ENCODE measurements around the gene SLC26A5.
"Not testable (repeated sequence)": the region's sequence is repeated elsewhere in the genome, so short reads cannot be mapped to it uniquely, and the experiment has no call there.

SLC26A5 gene

DNA sequence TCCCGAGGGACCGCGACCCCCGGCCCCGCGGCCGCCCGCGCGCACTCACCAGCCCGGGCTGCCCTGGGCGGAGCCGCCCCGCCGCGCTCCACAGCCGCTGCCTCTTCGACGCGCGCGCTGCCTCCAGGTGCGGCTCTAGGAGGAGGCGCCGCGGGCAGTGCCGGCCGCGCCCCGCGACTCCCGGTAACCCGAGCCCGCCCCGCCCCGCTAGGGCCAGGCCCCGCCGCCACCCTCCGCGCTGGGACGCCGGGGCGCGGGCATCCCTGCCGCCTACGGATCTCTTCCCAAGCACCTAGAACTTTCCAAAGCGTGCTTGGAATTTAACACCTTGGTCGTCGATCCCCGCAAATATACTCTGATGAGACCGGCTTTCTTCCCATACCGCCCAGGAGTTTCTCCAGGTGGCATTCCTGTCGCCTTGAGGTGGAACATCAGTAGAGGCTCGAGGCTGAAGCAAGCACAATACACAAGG lies at the start of gene SLC26A5:
Gene SLC26A5 (minus strand): TSS at position 159 of the 472 bp plus-strand sequence. CDS start 24,693 bp downstream, outside the sequence.
- DNase-seq (ENCODE audit: low spot score), result no peak

DNA sequence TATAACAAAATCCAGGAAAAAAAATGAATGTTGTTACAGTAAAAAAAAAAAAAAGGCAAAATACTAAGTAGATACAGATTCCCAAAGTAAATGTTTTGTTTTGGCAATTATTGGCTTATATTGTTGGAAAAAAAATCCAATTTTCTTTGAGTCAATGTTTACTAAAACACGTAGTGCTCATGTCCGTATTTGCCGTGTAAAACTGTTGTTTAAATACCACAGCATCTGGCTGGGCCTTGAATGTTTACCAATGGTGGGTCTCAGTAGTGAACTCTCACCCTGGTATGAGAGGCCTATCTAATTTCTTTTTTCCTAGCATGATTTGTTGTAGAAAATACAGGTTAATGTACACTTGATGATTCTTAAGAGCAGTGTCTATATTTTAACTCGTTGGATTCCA lies 41.4 kb upstream of the SLC26A5 start:
- no peak for DNase-seq (ENCODE audit: low spot score)

GRCh38 chr7:103486873-103487272 lies 40.9 kb upstream of the SLC26A5 start:
- DNase-seq (ENCODE audit: low spot score), result not testable (repeated sequence)

DNA sequence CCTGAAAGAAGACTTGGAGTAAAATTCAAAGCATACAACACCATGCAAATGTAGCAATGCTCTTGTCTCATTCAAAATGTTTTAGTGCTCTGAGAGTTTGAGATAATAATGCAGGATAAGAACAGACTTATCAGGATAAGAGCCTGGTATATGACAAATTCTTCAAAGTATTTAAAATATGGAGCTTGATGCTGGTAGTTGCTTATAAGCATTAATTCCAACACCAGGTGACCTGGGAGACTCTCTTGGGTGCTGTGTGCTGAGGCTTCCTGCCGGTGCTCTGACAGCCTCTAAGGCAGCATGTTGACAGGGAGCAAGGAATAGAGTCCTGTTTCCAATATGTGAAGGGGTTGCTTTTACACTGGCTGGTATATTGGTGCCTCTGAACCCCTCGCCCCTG lies 34.8 kb upstream of the SLC26A5 start:
- DNase-seq (ENCODE audit: low spot score), result no peak

DNA sequence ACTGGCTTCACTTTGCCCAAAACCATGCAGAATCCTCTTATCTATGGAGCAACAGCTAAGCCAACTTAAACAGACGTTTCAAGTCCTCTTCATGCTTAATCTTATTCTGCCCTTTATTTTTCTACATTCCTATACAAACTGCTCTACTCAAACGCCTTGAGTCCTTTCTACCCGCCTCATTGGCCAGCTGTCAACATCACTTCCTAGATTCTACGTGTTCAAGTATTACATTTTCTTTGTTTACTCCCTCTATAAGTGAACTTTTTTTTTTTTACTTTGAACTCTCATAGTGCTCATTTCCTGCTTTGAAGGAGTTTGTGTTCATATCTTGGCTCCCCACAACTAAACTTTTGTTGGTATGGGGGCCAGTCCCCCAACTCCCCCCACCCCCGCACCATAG lies 28.9 kb upstream of the SLC26A5 start:
- DNase-seq (ENCODE audit: low spot score), result no peak

- DNase-seq (ENCODE audit: low spot score), result no peak
Measured at GRCh38 chr7:103469095-103469948, 23.3 kb upstream of the SLC26A5 start.

- no peak for DNase-seq (ENCODE audit: low spot score)
Measured at GRCh38 chr7:103466814-103467213, 20.8 kb upstream of the SLC26A5 start.

DNA sequence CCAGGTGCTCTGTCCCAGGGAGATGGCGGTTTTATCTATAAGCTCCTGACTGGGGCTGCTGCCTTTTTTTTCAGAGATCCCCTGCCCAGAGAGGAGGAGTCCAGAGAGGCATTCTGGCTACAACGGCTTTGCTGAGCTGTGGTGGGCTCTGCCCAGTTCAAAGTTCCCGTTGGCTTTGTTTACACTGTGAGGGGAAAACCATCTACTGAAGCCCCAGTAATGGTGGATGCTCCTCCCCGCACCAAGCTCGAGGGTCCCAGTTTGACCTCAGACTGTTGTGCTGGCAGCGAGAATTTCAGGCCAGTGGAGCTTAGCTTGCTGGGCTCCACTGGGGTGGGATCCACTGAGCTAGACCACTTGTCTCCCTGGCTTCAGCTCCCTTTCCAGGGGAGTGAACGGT lies 16.4 kb upstream of the SLC26A5 start:
- DNase-seq (ENCODE audit: low spot score), result no peak

- DNase-seq (ENCODE audit: low spot score), result peak; percentile 64
Measured at GRCh38 chr7:103447073-103447960, 1.3 kb upstream of the SLC26A5 start.

GRCh38 chr7:103445228-103446048 lies 569 bp downstream of the SLC26A5 start:
- no peak for DNase-seq (ENCODE audit: low spot score)

GRCh38 chr7:103439661-103440060 lies 6.3 kb downstream of the SLC26A5 start:
- DNase-seq (ENCODE audit: low spot score), result no peak

- DNase-seq (ENCODE audit: low spot score), result no peak
Measured at GRCh38 chr7:103437623-103438022, 8.4 kb downstream of the SLC26A5 start.

DNA sequence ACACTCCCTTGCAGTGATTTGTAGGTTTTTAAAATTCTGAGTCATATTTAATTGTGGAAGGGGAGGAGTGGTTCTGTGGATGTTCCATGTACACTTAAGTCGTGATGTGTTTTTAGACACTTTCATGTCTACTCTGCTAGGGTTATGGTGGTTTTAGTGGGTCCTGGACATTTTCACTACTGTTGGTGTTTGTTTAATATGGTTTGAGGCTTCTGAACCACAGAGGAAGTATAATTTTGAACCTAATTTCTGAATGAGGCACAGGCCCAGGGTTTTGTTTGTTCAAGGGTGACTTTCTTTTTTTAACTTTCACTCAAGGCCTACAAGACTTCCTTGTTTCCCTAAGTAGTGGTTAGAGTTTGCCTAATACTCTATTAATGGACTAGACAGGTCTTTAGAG lies 13.3 kb downstream of the SLC26A5 start:
- DNase-seq (ENCODE audit: low spot score), result no peak

DNA sequence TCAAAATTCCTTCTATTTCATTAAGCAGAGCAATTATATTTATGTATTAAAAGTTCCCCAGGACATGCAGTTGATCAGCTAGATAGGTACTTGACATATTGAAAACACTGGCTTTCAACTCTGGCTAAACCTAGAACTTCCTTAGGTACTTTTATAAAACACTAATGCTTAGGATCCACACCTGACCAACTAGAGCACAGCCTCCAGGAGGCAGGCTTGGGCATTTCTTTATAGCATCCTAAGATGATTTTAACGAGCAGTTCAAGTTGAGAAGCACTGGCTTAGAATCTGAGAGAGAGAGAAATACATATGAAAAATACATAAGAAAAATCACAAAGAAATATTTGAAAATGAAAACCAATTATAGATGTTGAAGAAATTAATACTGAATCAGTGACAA lies 20.8 kb downstream of the SLC26A5 start:
- no peak for DNase-seq (ENCODE audit: low spot score)

DNA sequence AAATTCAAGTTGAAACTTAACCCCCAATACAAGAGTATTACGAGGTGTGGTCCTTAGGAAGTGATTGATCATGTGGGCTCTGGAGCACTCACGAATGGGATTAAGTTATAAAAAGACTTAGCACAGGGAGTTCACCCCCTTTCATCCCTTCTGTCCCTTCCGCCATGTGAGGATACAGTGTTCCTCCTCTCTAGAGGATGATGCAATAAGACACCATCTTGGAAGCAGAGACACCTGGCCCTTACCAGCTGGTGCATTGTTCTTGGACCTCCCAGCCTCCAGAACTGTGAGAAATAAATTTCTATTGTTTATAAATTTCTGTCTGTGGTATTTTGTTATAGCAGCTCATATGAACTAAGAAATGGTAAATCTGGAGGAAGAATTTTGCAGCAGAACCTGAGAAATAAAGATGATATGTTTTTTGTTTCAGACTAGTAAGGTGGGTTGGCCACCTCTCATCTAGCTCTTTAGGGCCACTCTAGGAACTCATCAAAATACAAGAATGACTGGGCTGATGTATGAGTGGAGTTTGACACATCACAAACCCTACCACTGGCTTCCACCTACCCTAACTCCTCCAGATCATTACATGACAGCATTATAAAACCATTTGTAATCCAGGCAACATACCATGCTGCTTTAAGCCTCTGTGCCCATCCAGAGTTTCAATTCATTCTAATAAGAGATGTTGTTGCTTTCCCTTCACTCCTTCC lies 22.4 kb downstream of the SLC26A5 start:
- DNase-seq (ENCODE audit: low spot score), result no peak

DNA sequence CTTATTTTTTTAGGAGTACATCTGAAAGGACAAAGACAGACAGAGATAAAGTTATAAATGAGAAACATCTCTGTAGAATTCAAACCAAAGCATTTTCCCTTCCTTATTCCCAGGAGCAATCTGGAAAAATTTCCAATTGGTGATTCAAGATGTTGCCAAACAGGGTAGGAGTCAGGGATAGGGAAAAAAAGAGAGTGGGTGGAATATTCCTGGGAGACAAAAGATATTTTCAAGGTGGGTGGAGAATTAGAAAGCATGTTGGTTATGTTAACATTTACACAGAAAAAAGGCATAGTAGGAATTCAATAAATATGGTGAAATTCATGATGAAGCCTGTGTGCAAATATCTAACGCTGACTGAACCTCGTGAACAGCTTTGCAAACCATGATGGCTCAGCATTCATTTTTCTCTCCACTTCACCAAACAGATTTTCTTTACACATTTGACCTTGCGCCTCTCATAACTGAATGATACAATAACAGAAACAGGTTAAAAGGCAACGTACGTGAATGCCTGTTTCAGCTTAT lies 25.1 kb downstream of the SLC26A5 start:
- DNase-seq (ENCODE audit: low spot score), result no peak

DNA sequence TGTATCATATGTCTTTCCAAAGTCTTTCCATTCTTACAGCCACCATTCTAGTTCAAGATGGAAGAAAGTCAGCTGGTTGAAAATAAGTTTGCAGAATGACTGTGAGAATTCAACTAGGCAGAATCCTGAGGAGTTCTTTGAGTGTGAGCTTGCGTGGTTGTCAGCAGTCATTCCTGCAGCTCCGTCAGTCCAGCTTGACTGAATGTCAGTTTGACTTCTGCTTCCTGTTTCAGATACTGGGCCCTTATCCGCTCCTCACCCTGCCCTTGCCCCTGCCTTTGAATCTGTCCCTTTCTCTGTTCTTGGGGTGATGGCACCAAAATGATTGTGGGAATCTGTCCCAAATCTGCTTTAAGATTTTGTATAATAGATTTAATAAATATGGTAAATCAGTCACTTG lies 27.8 kb downstream of the SLC26A5 start:
- DNase-seq (ENCODE audit: low spot score), result no peak

GRCh38 chr7:103413407-103413806 lies 32.6 kb downstream of the SLC26A5 start:
- DNase-seq (ENCODE audit: low spot score), result no peak

- DNase-seq (ENCODE audit: low spot score), result no peak
Measured at GRCh38 chr7:103412151-103412550, 33.9 kb downstream of the SLC26A5 start.

DNA sequence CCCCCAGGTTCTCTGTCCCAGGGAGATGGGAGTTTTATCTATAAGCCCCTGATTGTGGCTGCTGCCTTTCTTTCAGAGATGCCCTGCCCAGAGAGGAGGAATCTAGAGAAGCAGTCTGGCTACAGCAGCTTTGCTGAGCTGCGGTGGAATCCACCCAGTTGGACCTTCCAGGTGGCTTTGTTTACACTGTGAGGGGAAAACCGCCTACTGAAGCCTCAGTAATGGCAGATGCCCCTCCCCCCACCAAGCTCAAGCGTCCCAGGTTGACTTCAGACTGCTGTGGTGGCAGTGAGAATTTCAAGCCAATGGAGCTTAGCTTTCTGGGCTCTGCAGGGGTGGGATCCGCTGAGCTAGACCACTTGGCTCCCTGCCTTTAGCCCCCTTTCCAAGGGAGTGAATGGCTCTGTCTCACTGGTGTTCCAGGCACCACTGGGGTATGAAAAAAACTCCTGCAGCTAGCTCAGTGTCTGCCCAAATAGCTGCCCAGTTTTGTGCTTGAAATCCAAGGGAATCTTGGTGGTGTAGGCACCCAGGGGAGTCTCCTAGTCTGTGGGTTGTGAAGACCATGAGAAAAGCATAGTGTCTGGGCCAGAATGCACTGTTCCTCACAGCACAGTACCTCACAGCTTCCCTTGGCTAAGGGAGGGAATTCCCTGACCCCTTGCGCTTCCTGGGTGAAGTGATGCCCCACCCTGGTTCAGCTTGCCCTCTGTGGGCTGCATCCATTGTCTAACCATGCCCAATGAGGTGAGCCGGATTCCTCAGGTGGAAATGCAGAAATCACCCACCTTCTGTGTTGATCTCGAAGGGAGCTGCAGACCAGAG lies 40.0 kb downstream of the SLC26A5 start:
- DNase-seq (ENCODE audit: low spot score), result not testable (repeated sequence)

All from AG08395 (cell line).